Measurements from ENCODE around the gene GRID2. TPM values are rescaled to one million over a fixed set of nuclear protein-coding genes. Genes with fewer than 3 reads are reported as not detected.

Gene GRID2
- total and polyA plus RNA-seq, 2 experiments from 2014 or later = 0.12 TPM; not detected in 1

- no peaks in the 10 kb centered on the region for H3K36me3 ChIP-seq
- no peak overlapping the region for H3K27ac ChIP-seq
- no peaks in the 10 kb centered on the region for H3K27me3 ChIP-seq
- no peaks in the 10 kb centered on the region for H3K9me3 ChIP-seq (ENCODE audit: low read depth)
- TF ChIP-seq CTCF (IDR thresholded peaks at IDR 0.05; ENCODE audit: low read depth, low read length) = no peak
- H3K4me1 ChIP-seq (ENCODE audit: low read depth) = no peaks in the 10 kb centered on the region
- no peak overlapping the region for H3K4me3 ChIP-seq
- DNase-seq (ENCODE audit: low read depth in 1 of 2, low spot score in 1 of 2) = no peak
Measured at GRCh38 chr4:93775551-93775950, 1471.8 kb downstream of the GRID2 start.

GRCh38 chr4:93776386-93777080 lies 1472.8 kb downstream of the GRID2 start:
- Histone ChIP-seq H3K4me1 (ENCODE audit: low read depth) (no peaks in the 10 kb centered on the region), H3K9me3 (ENCODE audit: low read depth) (no peaks in the 10 kb centered on the region), H3K27ac (no peak overlapping the region), H3K27me3 (no peaks in the 10 kb centered on the region), H3K36me3 (no peaks in the 10 kb centered on the region), H3K4me3 (no peak overlapping the region)
- no peak for TF ChIP-seq CTCF (IDR thresholded peaks at IDR 0.05; ENCODE audit: low read depth, low read length)
- DNase-seq (ENCODE audit: low read depth in 1 of 2, low spot score in 1 of 2) = peak in 1 of 2 donors; percentile 45

- H3K4me1 ChIP-seq (ENCODE audit: low read depth) = no peaks in the 10 kb centered on the region
- no peak for TF ChIP-seq CTCF (IDR thresholded peaks at IDR 0.05; ENCODE audit: low read depth, low read length)
- H3K27me3 ChIP-seq = no peaks in the 10 kb centered on the region
- no peak for DNase-seq (ENCODE audit: low read depth in 1 of 2, low spot score in 1 of 2)
- no peaks in the 10 kb centered on the region for H3K9me3 ChIP-seq (ENCODE audit: low read depth)
- H3K4me3 ChIP-seq = no peak overlapping the region
- no peaks in the 10 kb centered on the region for H3K36me3 ChIP-seq
- no peak overlapping the region for H3K27ac ChIP-seq
Measured at GRCh38 chr4:93777081-93777460, 1473.3 kb downstream of the GRID2 start.

GRCh38 chr4:93779228-93779627 lies 1475.5 kb downstream of the GRID2 start:
- H3K4me1 ChIP-seq (ENCODE audit: low read depth) = no peaks in the 10 kb centered on the region
- DNase-seq (ENCODE audit: low read depth in 1 of 2, low spot score in 1 of 2) = no peak
- no peaks in the 10 kb centered on the region for H3K27me3 ChIP-seq
- no peak for TF ChIP-seq CTCF (IDR thresholded peaks at IDR 0.05; ENCODE audit: low read depth, low read length)
- no peaks in the 10 kb centered on the region for H3K9me3 ChIP-seq (ENCODE audit: low read depth)
- H3K4me3 ChIP-seq = no peak overlapping the region
- no peak overlapping the region for H3K27ac ChIP-seq
- H3K36me3 ChIP-seq = no peaks in the 10 kb centered on the region

GRCh38 chr4:93780080-93780479 lies 1476.3 kb downstream of the GRID2 start:
- H3K27ac ChIP-seq = no peak overlapping the region
- no peaks in the 10 kb centered on the region for H3K9me3 ChIP-seq (ENCODE audit: low read depth)
- no peaks in the 10 kb centered on the region for H3K27me3 ChIP-seq
- H3K4me3 ChIP-seq = no peak overlapping the region
- no peaks in the 10 kb centered on the region for H3K4me1 ChIP-seq (ENCODE audit: low read depth)
- H3K36me3 ChIP-seq = no peaks in the 10 kb centered on the region
- TF ChIP-seq CTCF (IDR thresholded peaks at IDR 0.05; ENCODE audit: low read depth, low read length) = no peak
- no peak for DNase-seq (ENCODE audit: low read depth in 1 of 2, low spot score in 1 of 2)

Measured in cardiac muscle cell (in vitro differentiated cells and primary cell).